LNCAP (cell line): Measurements from ENCODE around the gene CALHM3.

ENCODE experiments used
- CTCF ChIP-seq: fragments of 450-650 bp; IDR thresholded peaks from 2 replicates; pipeline ENCODE4 v1.5.1; 2017; ENCODE audit warnings: mild to moderate bottlenecking

The CALHM3 gene

DNA sequence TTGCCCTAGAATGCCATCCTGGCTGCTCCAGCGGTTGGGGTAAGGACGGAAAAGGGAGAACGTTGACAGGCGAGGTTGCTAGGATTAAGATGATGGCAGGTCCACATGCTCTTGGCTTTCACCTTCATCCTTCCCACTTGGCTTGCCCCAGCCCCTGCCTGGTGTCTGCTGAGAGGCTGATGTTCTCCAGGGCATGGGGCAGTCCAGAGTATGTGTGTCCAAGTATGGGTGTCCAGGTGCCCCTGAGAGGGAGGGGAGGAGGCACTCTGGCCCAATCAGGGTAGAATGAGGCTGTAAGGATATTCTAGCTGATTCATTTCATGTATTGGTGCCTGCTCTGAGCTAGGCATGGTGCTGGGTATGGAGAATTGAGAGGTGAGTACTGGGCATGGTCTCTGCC lies 27.0 kb upstream of the CALHM3 start:
- TF ChIP-seq CTCF: no peak

DNA sequence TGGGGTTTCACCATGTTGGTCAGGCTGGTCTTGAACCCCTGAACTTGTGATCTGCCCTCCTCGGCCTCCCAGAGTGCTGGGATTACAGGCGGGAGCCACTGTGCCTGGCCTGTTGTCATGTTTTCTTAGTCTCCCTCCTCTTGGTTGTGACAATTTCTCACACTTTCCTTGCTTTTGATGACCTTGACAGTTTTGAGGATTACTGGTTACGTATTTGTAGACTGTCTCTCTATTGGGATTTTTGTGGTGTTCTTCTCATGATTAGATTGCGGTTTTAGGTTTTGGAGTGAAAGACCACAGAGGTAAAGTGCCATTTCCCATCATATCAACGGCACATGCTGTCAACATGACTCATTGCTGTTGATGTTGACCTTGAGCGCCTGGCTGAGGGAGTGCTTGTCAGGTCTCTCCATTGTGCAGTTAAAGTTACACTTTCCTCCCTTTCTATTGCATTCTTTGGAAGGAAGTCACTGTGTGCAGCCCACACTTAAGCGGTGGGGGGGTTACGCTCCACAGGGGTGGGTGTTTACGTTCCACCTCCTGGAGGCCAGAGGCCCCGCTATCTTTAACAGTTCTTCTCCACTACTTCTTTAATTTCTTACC lies 25.2 kb upstream of the CALHM3 start:
- no peak for TF ChIP-seq CTCF

GRCh38 chr10:103502849-103503660 lies 24.0 kb upstream of the CALHM3 start:
- TF ChIP-seq CTCF: no peak

- TF ChIP-seq CTCF: no peak
Observed at GRCh38 chr10:103501186-103501585, 22.1 kb upstream of the CALHM3 start.

- no peak for TF ChIP-seq CTCF
Observed at GRCh38 chr10:103500481-103500880, 21.4 kb upstream of the CALHM3 start.

- no peak for TF ChIP-seq CTCF
Observed at GRCh38 chr10:103499881-103500280, 20.8 kb upstream of the CALHM3 start.

DNA sequence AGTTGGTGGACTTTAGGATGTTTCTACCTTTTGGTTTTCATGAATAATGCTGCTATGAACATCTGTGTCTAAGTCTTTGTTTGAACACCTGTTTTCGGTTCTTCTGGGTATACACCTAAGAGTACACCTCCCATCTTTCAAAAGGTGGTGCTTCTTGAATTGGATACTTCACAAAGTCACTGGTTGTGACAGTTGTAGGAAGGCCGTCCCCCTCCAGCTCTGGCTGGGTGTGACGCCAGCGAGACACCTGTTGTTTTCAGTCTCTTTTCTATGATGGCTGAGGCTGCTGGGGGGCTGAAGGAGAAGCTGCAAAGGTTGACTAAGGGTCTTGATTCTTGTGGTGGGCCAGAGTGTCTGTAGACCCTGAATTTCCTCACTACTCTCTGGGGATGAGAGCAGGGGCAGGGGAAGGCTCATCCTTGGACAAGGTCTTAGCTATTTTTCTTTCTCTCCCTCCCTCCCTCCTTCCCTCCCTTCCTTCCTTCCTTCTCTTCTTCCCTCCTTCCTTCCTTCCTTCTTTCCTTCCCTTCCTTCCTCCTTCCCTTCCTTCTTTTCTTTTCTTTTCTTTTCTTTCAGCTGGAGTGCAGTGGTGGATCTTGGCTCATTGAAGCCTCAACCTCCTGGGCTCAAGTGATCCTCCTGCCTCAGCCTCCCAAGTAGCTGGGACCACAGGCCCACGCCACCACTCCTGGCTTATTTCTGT lies 20.0 kb upstream of the CALHM3 start:
- TF ChIP-seq CTCF: no peak
